CD4-positive, alpha-beta T cell treated with Interleukin-4 for 4 hours (primary cell): Measurements from ENCODE around the gene RNF150.
"Not testable (repeated sequence)": the region's sequence is repeated elsewhere in the genome, so short reads cannot be mapped to it uniquely, and the experiment has no call there.

Source experiments
- DNase-seq: peaks from one replicate; pipeline ENCODE4 v3.0.0-alpha.2; 2020

Gene RNF150

GRCh38 chr4:140857111-140857510 is 276.2 kb downstream of the RNF150 start:
- no peak for DNase-seq

GRCh38 chr4:140856621-140857062 is 276.6 kb downstream of the RNF150 start:
- DNase-seq: no peak

- no peak for DNase-seq
Measured at GRCh38 chr4:140854168-140854567, 279.1 kb downstream of the RNF150 start.

GRCh38 chr4:140851804-140852203 is 281.5 kb downstream of the RNF150 start:
- no peak for DNase-seq

- DNase-seq: peak; percentile 14
Measured at GRCh38 chr4:140851032-140851636, 282.1 kb downstream of the RNF150 start.

- no peak for DNase-seq
Measured at GRCh38 chr4:140849526-140849925, 283.7 kb downstream of the RNF150 start.

GRCh38 chr4:140846736-140847135 is 286.5 kb downstream of the RNF150 start:
- DNase-seq: no peak

- no peak for DNase-seq
Measured at GRCh38 chr4:140844061-140844460, 289.2 kb downstream of the RNF150 start.

- DNase-seq: no peak
Measured at GRCh38 chr4:140841186-140841585, 292.1 kb downstream of the RNF150 start.

- DNase-seq: no peak
Measured at GRCh38 chr4:140839888-140840790, 293.1 kb downstream of the RNF150 start.

GRCh38 chr4:140839406-140839805 is 293.9 kb downstream of the RNF150 start:
- no peak for DNase-seq

GRCh38 chr4:140837736-140838135 is 295.5 kb downstream of the RNF150 start:
- no peak for DNase-seq

GRCh38 chr4:140834839-140835495 is 298.3 kb downstream of the RNF150 start:
- no peak for DNase-seq

- no peak for DNase-seq
Measured at GRCh38 chr4:140833280-140833679, 300.0 kb downstream of the RNF150 start.

GRCh38 chr4:140829825-140830224 is 303.4 kb downstream of the RNF150 start:
- no peak for DNase-seq

GRCh38 chr4:140826701-140827027 is 306.6 kb downstream of the RNF150 start:
- no peak for DNase-seq

- DNase-seq: not testable (repeated sequence)
Measured at GRCh38 chr4:140820520-140820919, 312.7 kb downstream of the RNF150 start.

GRCh38 chr4:140819610-140820009 is 313.7 kb downstream of the RNF150 start:
- no peak for DNase-seq

GRCh38 chr4:140818433-140818832 is 314.8 kb downstream of the RNF150 start:
- DNase-seq: no peak

GRCh38 chr4:140816806-140817510 is 316.3 kb downstream of the RNF150 start:
- no peak for DNase-seq

- DNase-seq: no peak
Measured at GRCh38 chr4:140813804-140814203, 319.5 kb downstream of the RNF150 start.

GRCh38 chr4:140812916-140813315 is 320.4 kb downstream of the RNF150 start:
- no peak for DNase-seq

GRCh38 chr4:140811429-140811828 is 321.8 kb downstream of the RNF150 start:
- no peak for DNase-seq
